GM23338 (cell line): ENCODE results near the gene RGS6. TPM values are rescaled to one million over a fixed set of nuclear protein-coding genes. Genes with fewer than 3 reads are reported as not detected.

Experiments
- ATAC-seq: fragments of 200-7000 bp; cut with Tn5 transposase; 3 replicates; pipeline ENCODE4 v1.9.1; 2020
- DNase-seq: peaks from one replicate; pipeline ENCODE4 v3.0.0-alpha.2; 2015; ENCODE audit warnings: low spot score
- H2AFZ ChIP-seq: fragments of 200-600 bp; sonication (generic); 2 replicates; pipeline ENCODE4 v1.8.0; 2016; ENCODE audit warnings: antibody characterized with exemption, mild to moderate bottlenecking, moderate library complexity
- H3F3A ChIP-seq: fragments of 200-600 bp; sonication (generic); replicated peaks from 2 replicates; pipeline ENCODE4 v1.8.0; 2017; ENCODE audit warnings: antibody characterized with exemption, mixed run types, low read depth
- H3K27ac ChIP-seq: fragments of 200-600 bp; sonication (generic); 2 replicates; pipeline ENCODE4 v1.6.1; 2016; ENCODE audit warnings: low read depth
- H3K27me3 ChIP-seq: fragments of 200-600 bp; sonication (generic); 2 replicates; pipeline ENCODE4 v1.8.0; 2016; ENCODE audit warnings: mild to moderate bottlenecking, mixed run types, moderate library complexity; ENCODE audit not compliant: insufficient read depth
- H3K36me3 ChIP-seq: fragments of 200-600 bp; sonication (generic); 2 replicates; pipeline ENCODE4 v1.8.0; 2016; ENCODE audit warnings: mild to moderate bottlenecking; ENCODE audit not compliant: insufficient read depth
- H3K4me1 ChIP-seq: fragments of 200-600 bp; sonication (generic); 2 replicates; pipeline ENCODE4 v1.8.0; 2016; ENCODE audit warnings: mild to moderate bottlenecking, moderate library complexity; ENCODE audit not compliant: insufficient read depth
- H3K4me2 ChIP-seq: fragments of 200-600 bp; sonication (generic); 2 replicates; pipeline ENCODE4 v1.7.1; 2017; ENCODE audit warnings: mixed run types
- H3K4me3 ChIP-seq: fragments of 200-600 bp; sonication (generic); 2 replicates; pipeline ENCODE4 v1.6.1; 2016; ENCODE audit warnings: mixed run types
- H3K79me2 ChIP-seq: fragments of 200-600 bp; sonication (generic); replicated peaks from 2 replicates; pipeline ENCODE4 v1.8.0; 2017; ENCODE audit warnings: mild to moderate bottlenecking; ENCODE audit not compliant: insufficient read depth
- H3K9me2 ChIP-seq: fragments of 200-600 bp; sonication (generic); 2 replicates; pipeline ENCODE4 v1.8.0; 2017; ENCODE audit not compliant: insufficient read depth
- H4K20me1 ChIP-seq: fragments of 200-600 bp; sonication (generic); replicated peaks from 2 replicates; pipeline ENCODE4 v1.8.0; 2017; ENCODE audit warnings: mild to moderate bottlenecking; ENCODE audit not compliant: insufficient read depth
- H3K27ac Mint-ChIP-seq: 2 replicates; pipeline ENCODE4 v1.8.0; 2020; ENCODE audit warnings: inconsistent platforms, mild to moderate bottlenecking, moderate library complexity, mixed read lengths
- H3K27me3 Mint-ChIP-seq: 3 replicates; pipeline ENCODE4 v1.8.0; 2022; ENCODE audit warnings: low read depth, mild to moderate bottlenecking, moderate library complexity, mixed read lengths, inconsistent platforms; ENCODE audit not compliant: insufficient read depth, poor library complexity
- H3K36me3 Mint-ChIP-seq: 3 replicates; pipeline ENCODE4 v1.8.0; 2021; ENCODE audit warnings: low read depth, mild to moderate bottlenecking, inconsistent platforms, moderate library complexity, mixed read lengths
- H3K4me1 Mint-ChIP-seq: 3 replicates; pipeline ENCODE4 v1.8.0; 2020; ENCODE audit warnings: mild to moderate bottlenecking, inconsistent platforms, mixed read lengths
- H3K4me3 Mint-ChIP-seq: 3 replicates; pipeline ENCODE4 v1.8.0; 2021; ENCODE audit warnings: moderate library complexity, mild to moderate bottlenecking, inconsistent platforms, mixed read lengths
- H3K9me3 Mint-ChIP-seq: 3 replicates; pipeline ENCODE4 v1.8.0; 2020; ENCODE audit warnings: moderate library complexity, mild to moderate bottlenecking, inconsistent platforms, mixed read lengths
- CTCF ChIP-seq, 2 experiments: fragments of 200-600 bp in 1 of 2; sonication (generic) in 1 of 2; conservative IDR thresholded peaks; 2 replicates each; pipeline versions ENCODE4 v1.5.1 to v1.6.1; 2016 to 2017; ENCODE audit warnings: antibody characterized with exemption in 2 of 2, low read depth in 2 of 2, mild to moderate bottlenecking in 2 of 2, moderate library complexity in 1 of 2
- JUNB ChIP-seq: IDR thresholded peaks from one replicate; pipeline ENCODE4 v1.6.1; 2016; ENCODE audit warnings: antibody characterized with exemption; ENCODE audit not compliant: unreplicated experiment
- NANOG ChIP-seq: IDR thresholded peaks from 2 replicates; pipeline ENCODE4 v1.6.1; 2016; ENCODE audit warnings: antibody characterized with exemption, borderline replicate concordance
- REST ChIP-seq: IDR thresholded peaks from one replicate; pipeline ENCODE4 v1.6.1; 2018; ENCODE audit warnings: antibody characterized with exemption; ENCODE audit not compliant: unreplicated experiment
- ZNF114 ChIP-seq: fragments of 250-450 bp; sonication (Bioruptor Pico); IDR thresholded peaks from 2 replicates; pipeline ENCODE4 v1.5.0; 2020; ENCODE audit warnings: mild to moderate bottlenecking, moderate library complexity
- ZNF462 ChIP-seq: fragments of 250-450 bp; sonication (Bioruptor Pico); IDR thresholded peaks from 2 replicates; pipeline ENCODE4 v1.5.0; 2020; ENCODE audit warnings: mild to moderate bottlenecking, moderate library complexity
- polyA plus RNA-seq: library from polyadenylated mRNA; unstranded; fragments of >200 nt; fragmentation: Nextera tagmentation; extraction: Ambion mirVana; gene quantifications from 2 replicates; pipeline ENCODE4 v1.2.1, GENCODE V29; 2016
- total RNA-seq: library from RNA; depleted of rRNA; stranded (reverse); fragments of >200 nt; shearing (Covaris generic); gene quantifications from 2 replicates; pipeline ENCODE4 v1.2.3, GENCODE V29; 2014

The RGS6 gene
- total and polyA plus RNA-seq, 2 experiments from 2014 or later = 0.66 to 0.83 TPM

GRCh38 chr14:72521968-72522741, 589.9 kb downstream of the RGS6 start:
- no peaks in the 10 kb centered on the region for H3K4me1 ChIP-seq
- no peak for ATAC-seq
- Mint-ChIP-seq H3K27me3 (peaks cover 4% of the 10 kb centered on the region), H3K36me3 (no peaks in the 10 kb centered on the region), H3K9me3 (peaks cover 12% of the 10 kb centered on the region), H3K27ac (no peak overlapping the region), H3K4me1 (no peaks in the 10 kb centered on the region), H3K4me3 (no peak overlapping the region)
- H3F3A ChIP-seq = no peaks in the 10 kb centered on the region
- H3K4me3 ChIP-seq = no peak overlapping the region
- no peaks in the 10 kb centered on the region for H3K79me2 ChIP-seq
- TF ChIP-seq REST (no peak), JUNB (no peak), CTCF (conservative IDR thresholded peaks at IDR 0.05; ENCODE audit: low read depth in 2 of 2) (no peak)
- no peaks in the 10 kb centered on the region for H3K27me3 ChIP-seq
- H2AFZ ChIP-seq = no peak overlapping the region
- 0 out of 2 replicates have a peak, but pooled peaks cover 6% of the 10 kb centered on the region for H3K9me2 ChIP-seq
- H3K4me2 ChIP-seq = no peak overlapping the region
- no peaks in the 10 kb centered on the region for H4K20me1 ChIP-seq
- no peak overlapping the region for H3K27ac ChIP-seq
- DNase-seq = no peak
- H3K36me3 ChIP-seq = no peaks in the 10 kb centered on the region

- H3K4me1 ChIP-seq = no peaks in the 10 kb centered on the region
- H3K27me3 ChIP-seq = no peaks in the 10 kb centered on the region
- Mint-ChIP-seq H3K4me3 (no peak overlapping the region), H3K4me1 (no peaks in the 10 kb centered on the region), H3K27me3 (peaks cover 4% of the 10 kb centered on the region), H3K36me3 (no peaks in the 10 kb centered on the region), H3K27ac (no peak overlapping the region), H3K9me3 (peaks cover 12% of the 10 kb centered on the region)
- H3K9me2 ChIP-seq = 0 out of 2 replicates have a peak, but pooled peaks cover 6% of the 10 kb centered on the region
- no peak for DNase-seq
- no peaks in the 10 kb centered on the region for H3K79me2 ChIP-seq
- H3K36me3 ChIP-seq = no peaks in the 10 kb centered on the region
- no peak overlapping the region for H3K27ac ChIP-seq
- H2AFZ ChIP-seq = no peak overlapping the region
- no peak overlapping the region for H3K4me3 ChIP-seq
- no peak overlapping the region for H3K4me2 ChIP-seq
- no peak for ATAC-seq
- H3F3A ChIP-seq = no peaks in the 10 kb centered on the region
- no peaks in the 10 kb centered on the region for H4K20me1 ChIP-seq
- no peak for TF ChIP-seq ZNF114 (CRISPR knock-in tag)
- no peak for TF ChIP-seq CTCF (conservative IDR thresholded peaks at IDR 0.05; ENCODE audit: low read depth in 2 of 2)
- no peak for TF ChIP-seq ZNF462 (CRISPR knock-in tag)
- no peak for TF ChIP-seq NANOG
These were observed 590.6 kb downstream of the RGS6 start for GRCh38 chr14:72522847-72523246.
